ENCODE results near the gene ATP8A1.

GRCh38 chr4:42609051-42609450 is 47.9 kb downstream of the ATP8A1 start:
- TF ChIP-seq CTCF (conservative IDR thresholded peaks at IDR 0.05; ENCODE audit: low read depth, low read length) (no peak), POLR2A (IDR thresholded peaks at IDR 0.05; ENCODE audit: low read depth, low read length) (no peak), CEBPB (IDR thresholded peaks at IDR 0.05; ENCODE audit: low read depth, low read length) (no peak), USF2 (IDR thresholded peaks at IDR 0.05; ENCODE audit: low read depth, low read length) (no peak), RFX5 (IDR thresholded peaks at IDR 0.05; ENCODE audit: low read depth, low read length) (no peak), RAD21 (IDR thresholded peaks at IDR 0.05; ENCODE audit: low read length) (no peak), RCOR1 (IDR thresholded peaks at IDR 0.05; ENCODE audit: insufficient replicate concordance, low read length) (no peak), MAZ (IDR thresholded peaks at IDR 0.05; ENCODE audit: borderline replicate concordance, low read depth, low read length) (no peak), CHD1 (IDR thresholded peaks at IDR 0.05; ENCODE audit: low read depth, low read length) (no peak), FOS (IDR thresholded peaks at IDR 0.05; ENCODE audit: low read depth, low read length) (no peak), MXI1 (IDR thresholded peaks at IDR 0.05; ENCODE audit: borderline replicate concordance, low read depth, low read length) (no peak), SMC3 (IDR thresholded peaks at IDR 0.05; ENCODE audit: low read depth, low read length) (no peak)

Measured in IMR-90 (cell line).